Activated CD8-positive, alpha-beta T cell treated with anti-CD3 and anti-CD28 coated beads for 36 hours (primary cell): ENCODE data around the gene ADPRHL1. TPM values are rescaled to one million over a fixed set of nuclear protein-coding genes. Genes with fewer than 3 reads are reported as not detected.

Source experiments
- ATAC-seq: fragments of 200-7000 bp; cut with Tn5 transposase; one replicate; pipeline ENCODE4 v1.10.0; 2021; ENCODE audit warnings: mild to moderate bottlenecking, moderate library complexity
- CTCF ChIA-PET: fragments of 350-600 bp; sonication (Branson Sonifier 250); formaldehyde crosslinking; loops from one replicate; lab custom pipeline; 2021; ENCODE audit warnings: antibody characterized with exemption; lab: Charles Lee
- POLR2A ChIA-PET: fragments of 350-600 bp; sonication (Branson Sonifier 250); formaldehyde crosslinking; loops from one replicate; lab custom pipeline; 2021; ENCODE audit warnings: antibody characterized with exemption; lab: Charles Lee
- DNase-seq: peaks from one replicate; pipeline ENCODE4 v3.0.0-alpha.2; 2020
- H3K27ac Mint-ChIP-seq: one replicate; pipeline ENCODE4 v1.8.0; 2021; ENCODE audit warnings: mild to moderate bottlenecking, mixed read lengths
- H3K27me3 Mint-ChIP-seq: one replicate; pipeline ENCODE4 v1.8.0; 2021; ENCODE audit warnings: mixed read lengths
- H3K36me3 Mint-ChIP-seq: one replicate; pipeline ENCODE4 v1.8.0; 2021; ENCODE audit warnings: low read depth, mixed read lengths
- H3K4me1 Mint-ChIP-seq: one replicate; pipeline ENCODE4 v1.8.0; 2021; ENCODE audit warnings: low read depth, mixed read lengths
- H3K4me3 Mint-ChIP-seq: one replicate; pipeline ENCODE4 v1.8.0; 2021; ENCODE audit warnings: mild to moderate bottlenecking, moderate library complexity, mixed read lengths
- H3K9me3 Mint-ChIP-seq: one replicate; pipeline ENCODE4 v1.8.0; 2021; ENCODE audit warnings: mixed read lengths
- intact Hi-C: fragments of 100-400 bp; cut with micrococcal nuclease; formaldehyde crosslinking; loops from one replicate; pipeline ENCODE4 v1.10.0; 2022
- total RNA-seq, 2 experiments: library from RNA; stranded (reverse); gene quantifications; one replicate each; pipeline ENCODE4 v1.2.3, GENCODE V29; 2021
- TF ChIP-seq, protein P1 (sequence below): fragments of 200-600 bp; IDR thresholded peaks from one replicate; pipeline ENCODE4 v1.8.0; 2022; ENCODE audit warnings: antibody characterized with exemption, mild to moderate bottlenecking

ADPRHL1 gene
- total RNA-seq, 2 experiments from 2014 or later, result 0.23 to 0.36 TPM

- POLR2A ChIA-PET, result no interaction called here
- Mint-ChIP-seq H3K36me3 (peaks cover 32% of the 10 kb centered on the region), H3K9me3 (no peaks in the 10 kb centered on the region), H3K27ac (no peak overlapping the region), H3K4me1 (peaks cover 3% of the 10 kb centered on the region), H3K27me3 (no peaks in the 10 kb centered on the region), H3K4me3 (no peak overlapping the region)
- no peak for ATAC-seq
- no peak for DNase-seq
- TF ChIP-seq, protein P1, sequence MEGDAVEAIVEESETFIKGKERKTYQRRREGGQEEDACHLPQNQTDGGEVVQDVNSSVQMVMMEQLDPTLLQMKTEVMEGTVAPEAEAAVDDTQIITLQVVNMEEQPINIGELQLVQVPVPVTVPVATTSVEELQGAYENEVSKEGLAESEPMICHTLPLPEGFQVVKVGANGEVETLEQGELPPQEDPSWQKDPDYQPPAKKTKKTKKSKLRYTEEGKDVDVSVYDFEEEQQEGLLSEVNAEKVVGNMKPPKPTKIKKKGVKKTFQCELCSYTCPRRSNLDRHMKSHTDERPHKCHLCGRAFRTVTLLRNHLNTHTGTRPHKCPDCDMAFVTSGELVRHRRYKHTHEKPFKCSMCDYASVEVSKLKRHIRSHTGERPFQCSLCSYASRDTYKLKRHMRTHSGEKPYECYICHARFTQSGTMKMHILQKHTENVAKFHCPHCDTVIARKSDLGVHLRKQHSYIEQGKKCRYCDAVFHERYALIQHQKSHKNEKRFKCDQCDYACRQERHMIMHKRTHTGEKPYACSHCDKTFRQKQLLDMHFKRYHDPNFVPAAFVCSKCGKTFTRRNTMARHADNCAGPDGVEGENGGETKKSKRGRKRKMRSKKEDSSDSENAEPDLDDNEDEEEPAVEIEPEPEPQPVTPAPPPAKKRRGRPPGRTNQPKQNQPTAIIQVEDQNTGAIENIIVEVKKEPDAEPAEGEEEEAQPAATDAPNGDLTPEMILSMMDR, result no peak
- intact Hi-C loops, result no loop called here
- CTCF ChIA-PET, result interaction anchor here (1.3 kb wide), 1 partner anchor 8 kb away, joined by 3 read pairs; no protein-coding TSS in a partner anchor
Observed at GRCh38 chr13:113469582-113469981, 16.3 kb upstream of the ADPRHL1 start.

DNA sequence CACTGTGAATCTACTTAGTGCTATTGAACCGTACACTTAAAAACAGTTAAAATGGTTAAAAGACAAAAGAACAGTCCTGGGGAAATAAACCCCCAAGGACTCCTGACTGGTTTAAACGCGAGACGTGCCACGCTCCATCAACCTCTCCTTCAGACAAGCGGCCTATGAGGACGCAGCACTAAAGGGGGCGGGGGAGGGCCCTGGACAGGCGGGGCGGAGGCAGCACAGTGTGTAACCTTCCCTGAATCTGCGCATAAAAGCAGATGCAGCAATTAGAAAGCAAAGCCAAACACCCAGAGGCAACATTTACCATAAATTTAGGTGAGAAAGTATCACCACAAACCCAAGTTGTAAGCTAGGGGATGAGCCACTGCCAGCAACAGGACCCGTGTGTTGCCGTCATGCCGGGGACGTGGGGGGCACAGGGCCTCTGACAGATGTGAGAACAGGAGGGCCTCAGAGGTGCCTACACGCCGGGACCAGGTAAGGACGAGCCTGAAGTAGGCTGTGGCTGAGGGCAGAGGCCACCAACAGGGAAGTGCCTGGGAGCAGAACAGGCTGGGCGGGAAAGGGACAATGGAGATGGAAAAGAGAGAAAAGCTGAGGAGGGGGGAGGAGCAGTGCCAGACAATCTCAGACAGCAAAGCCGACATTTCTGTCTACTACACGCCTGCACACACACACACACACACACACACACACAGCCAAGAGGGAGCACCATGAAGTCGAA lies 15.3 kb upstream of the ADPRHL1 start:
- DNase-seq (no peak), ATAC-seq (no peak)
- CTCF ChIA-PET, result interaction anchor here (1.3 kb wide), 1 partner anchor 9 kb away, joined by 3 read pairs; no protein-coding TSS in a partner anchor
- H3K27me3 Mint-ChIP-seq, result no peaks in the 10 kb centered on the region
- H3K27ac Mint-ChIP-seq, result no peak overlapping the region
- TF ChIP-seq, protein P1, result no peak
- POLR2A ChIA-PET, result no interaction called here
- H3K9me3 Mint-ChIP-seq, result no peaks in the 10 kb centered on the region
- H3K4me1 Mint-ChIP-seq, result peaks cover 3% of the 10 kb centered on the region
- peaks cover 27% of the 10 kb centered on the region for H3K36me3 Mint-ChIP-seq
- intact Hi-C loops, result no loop called here
- no peak overlapping the region for H3K4me3 Mint-ChIP-seq

- Mint-ChIP-seq H3K27ac (no peak overlapping the region), H3K27me3 (no peaks in the 10 kb centered on the region), H3K9me3 (no peaks in the 10 kb centered on the region), H3K4me3 (no peak overlapping the region), H3K4me1 (peaks cover 3% of the 10 kb centered on the region), H3K36me3 (peaks cover 23% of the 10 kb centered on the region)
- ATAC-seq, result no peak
- POLR2A ChIA-PET, result interaction anchor here (0.7 kb wide), 1 partner anchor 643 kb away, joined by 3 read pairs; no protein-coding TSS in a partner anchor
- DNase-seq, result no peak
- TF ChIP-seq, protein P1, result no peak
- intact Hi-C loops, result no loop called here
- CTCF ChIA-PET, result no interaction called here
Observed at GRCh38 chr13:113468029-113468428, 14.7 kb upstream of the ADPRHL1 start.

DNA sequence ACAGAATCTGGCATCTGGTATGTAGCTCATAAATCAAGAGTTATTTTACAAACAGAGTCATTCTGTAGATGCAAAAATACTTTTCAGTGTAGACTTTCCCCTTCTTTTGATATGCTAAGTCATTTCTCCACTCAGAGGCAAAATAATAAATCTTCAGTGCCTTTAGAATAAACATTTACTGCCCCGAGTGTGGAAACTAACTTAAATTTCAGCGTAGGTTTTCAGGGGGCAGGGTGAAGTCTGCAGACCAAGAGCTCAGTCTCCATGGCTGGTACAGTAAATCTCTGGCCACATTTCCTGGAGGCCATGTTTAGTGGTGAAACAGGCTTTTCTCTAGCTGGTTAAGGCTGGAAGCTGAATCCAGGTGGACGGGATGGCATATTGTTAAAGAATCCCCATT lies 13.1 kb upstream of the ADPRHL1 start:
- no peaks in the 10 kb centered on the region for H3K9me3 Mint-ChIP-seq
- H3K36me3 Mint-ChIP-seq, result peaks cover 16% of the 10 kb centered on the region
- H3K4me3 Mint-ChIP-seq, result no peak overlapping the region
- TF ChIP-seq, protein P1, result no peak
- peaks cover 3% of the 10 kb centered on the region for H3K4me1 Mint-ChIP-seq
- intact Hi-C loops, result no loop called here
- ChIA-PET CTCF (interaction anchor here (1.4 kb wide), 1 partner anchor 9 kb away, joined by 7 read pairs; no protein-coding TSS in a partner anchor), POLR2A (no interaction called here)
- DNase-seq (no peak), ATAC-seq (no peak)
- no peak overlapping the region for H3K27ac Mint-ChIP-seq
- no peaks in the 10 kb centered on the region for H3K27me3 Mint-ChIP-seq

DNA sequence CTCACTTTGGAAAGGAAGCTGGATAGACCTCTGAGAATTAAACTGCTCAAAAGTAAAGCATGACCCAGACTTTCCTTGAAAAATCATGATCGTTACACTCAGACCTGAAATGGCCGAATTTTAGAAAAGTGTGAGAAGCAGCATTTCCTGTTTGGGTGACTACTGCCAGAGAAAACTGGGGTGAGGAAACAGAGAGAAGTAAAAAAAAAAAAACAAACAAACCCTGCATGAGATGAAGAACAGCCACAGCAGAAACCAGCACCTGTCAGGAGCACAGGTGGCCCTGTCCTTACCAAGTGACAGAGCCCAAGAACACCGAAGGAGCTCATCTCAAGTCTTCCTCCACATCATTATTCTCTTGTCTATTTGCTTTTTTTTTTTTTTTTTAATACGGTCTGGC lies 12.0 kb upstream of the ADPRHL1 start:
- intact Hi-C loops, result no loop called here
- H3K9me3 Mint-ChIP-seq, result no peaks in the 10 kb centered on the region
- no peak for ATAC-seq
- no peak overlapping the region for H3K4me3 Mint-ChIP-seq
- peaks cover 3% of the 10 kb centered on the region for H3K4me1 Mint-ChIP-seq
- TF ChIP-seq, protein P1, result no peak
- no peak overlapping the region for H3K27ac Mint-ChIP-seq
- ChIA-PET POLR2A (interaction anchor here (1.4 kb wide), 1 partner anchor 12 kb away, joined by 6 read pairs; no protein-coding TSS in a partner anchor), CTCF (interaction anchor here (1.4 to 1.5 kb wide), 3 partner anchors 8 to 97 kb away, joined by 3 to 7 read pairs (median 4); no protein-coding TSS in a partner anchor)
- peaks cover 15% of the 10 kb centered on the region for H3K36me3 Mint-ChIP-seq
- no peaks in the 10 kb centered on the region for H3K27me3 Mint-ChIP-seq
- DNase-seq, result no peak
